HEK293T (cell line): ENCODE measurements around the gene FHOD3.

Experiments
- CTCF ChIA-PET: fragments of 350-600 bp; formaldehyde crosslinking; extraction: SDS; loops from one replicate; lab custom pipeline; 2021; ENCODE audit warnings: antibody characterized with exemption, inconsistent platforms; lab: Yijun Ruan, JAX
- POLR2A ChIA-PET: fragments of 350-600 bp; formaldehyde crosslinking; extraction: SDS; loops from one replicate; lab custom pipeline; 2020; ENCODE audit warnings: antibody characterized with exemption, inconsistent platforms; lab: Yijun Ruan, JAX
- DNase-seq: peaks from one replicate; pipeline ENCODE4 v3.0.0; 2012; ENCODE audit warnings: mixed read lengths; ENCODE audit errors: extremely low spot score
- ARNT ChIP-seq: fragments of 450-650 bp; IDR thresholded peaks from 2 replicates; pipeline ENCODE4 v1.6.1; 2017; ENCODE audit warnings: mild to moderate bottlenecking
- BHLHE40 ChIP-seq: fragments of 450-650 bp; IDR thresholded peaks from 2 replicates; pipeline ENCODE4 v1.6.1; 2016; ENCODE audit warnings: mild to moderate bottlenecking, moderate library complexity, borderline replicate concordance
- CTBP1 ChIP-seq: fragments of 450-650 bp; IDR thresholded peaks from 2 replicates; pipeline ENCODE4 v1.6.1; 2016; ENCODE audit warnings: borderline replicate concordance
- ELF4 ChIP-seq: fragments of 450-650 bp; IDR thresholded peaks from 2 replicates; pipeline ENCODE4 v1.6.1; 2017; ENCODE audit warnings: antibody characterized with exemption
- FOXA1 ChIP-seq: fragments of 450-650 bp; IDR thresholded peaks from 2 replicates; pipeline ENCODE4 v1.6.1; 2016; ENCODE audit warnings: mild to moderate bottlenecking
- FOXK2 ChIP-seq: fragments of 450-650 bp; IDR thresholded peaks from 2 replicates; pipeline ENCODE4 v1.6.1; 2016; ENCODE audit warnings: mild to moderate bottlenecking
- FOXM1 ChIP-seq: fragments of 450-650 bp; IDR thresholded peaks from 2 replicates; pipeline ENCODE4 v1.6.1; 2017; ENCODE audit warnings: mild to moderate bottlenecking, borderline replicate concordance
- HDGF ChIP-seq: fragments of 450-650 bp; IDR thresholded peaks from 2 replicates; pipeline ENCODE4 v1.6.1; 2017; ENCODE audit warnings: antibody characterized with exemption, borderline replicate concordance
- L3MBTL2 ChIP-seq: fragments of 450-650 bp; conservative IDR thresholded peaks from 2 replicates; pipeline ENCODE4 v1.6.1; 2016; ENCODE audit warnings: mild to moderate bottlenecking
- LEF1 ChIP-seq: fragments of 450-650 bp; IDR thresholded peaks from 2 replicates; pipeline ENCODE4 v1.6.1; 2017; ENCODE audit warnings: mild to moderate bottlenecking, borderline replicate concordance
- NFRKB ChIP-seq: fragments of 450-650 bp; IDR thresholded peaks from 2 replicates; pipeline ENCODE4 v1.6.1; 2016; ENCODE audit warnings: mild to moderate bottlenecking, moderate library complexity
- PKNOX1 ChIP-seq: fragments of 450-650 bp; IDR thresholded peaks from 2 replicates; pipeline ENCODE4 v1.6.1; 2016
- SP1 ChIP-seq: fragments of 450-650 bp; IDR thresholded peaks from 2 replicates; pipeline ENCODE4 v1.6.1; 2017
- SUZ12 ChIP-seq: fragments of 450-650 bp; IDR thresholded peaks from 2 replicates; pipeline ENCODE4 v1.6.1; 2016; ENCODE audit warnings: mild to moderate bottlenecking
- TARDBP ChIP-seq: fragments of 450-650 bp; IDR thresholded peaks from 2 replicates; pipeline ENCODE4 v1.6.1; 2016
- ZNF384 ChIP-seq: fragments of 450-650 bp; IDR thresholded peaks from 2 replicates; pipeline ENCODE4 v1.6.1; 2016

The FHOD3 gene

GRCh38 chr18:36582988-36583745 lies 285.7 kb downstream of the FHOD3 start:
- no peak for DNase-seq
- POLR2A ChIA-PET: no interaction called here

GRCh38 chr18:36589857-36590543 lies 292.5 kb downstream of the FHOD3 start:
- no peak for DNase-seq
- ChIA-PET POLR2A (no interaction called here), CTCF (interaction anchor here (1.3 kb wide), 1 partner anchor 98 kb away, joined by 5 read pairs; no protein-coding TSS in a partner anchor)
- TF ChIP-seq LEF1: no peak
- no peak for TF ChIP-seq NFRKB
- no peak for TF ChIP-seq CTBP1
- TF ChIP-seq PKNOX1: no peak

More at GRCh38 chr18:36582988-36583745, 285.7 kb downstream of the FHOD3 start:
- CTCF ChIA-PET: interaction anchor here (0.6 kb wide), 1 partner anchor 23 kb away, joined by 5 read pairs; no protein-coding TSS in a partner anchor
- TF ChIP-seq L3MBTL2 (no peak), FOXM1 (no peak), NFRKB (no peak), CTBP1 (no peak), FOXA1 (no peak), HDGF (no peak), ELF4 (no peak), SP1 (no peak)

GRCh38 chr18:36590621-36591580 lies 293.4 kb downstream of the FHOD3 start:
- POLR2A ChIA-PET: no interaction called here
- TF ChIP-seq L3MBTL2 (no peak), NFRKB (no peak), SUZ12 (no peak), ARNT (no peak), BHLHE40 (no peak), ELF4 (no peak), CTBP1 (no peak), FOXM1 (no peak), FOXA1 (no peak)
- CTCF ChIA-PET: interaction anchor here (1.3 kb wide), 1 partner anchor 97 kb away, joined by 5 read pairs; no protein-coding TSS in a partner anchor
- no peak for DNase-seq

- CTCF ChIA-PET: no interaction called here
- TF ChIP-seq ARNT: no peak
Measured at GRCh38 chr18:36592282-36592681, 294.8 kb downstream of the FHOD3 start.

GRCh38 chr18:36593001-36593400 lies 295.5 kb downstream of the FHOD3 start:
- POLR2A ChIA-PET: no interaction called here
- CTCF ChIA-PET: no interaction called here
- DNase-seq: no peak
- TF ChIP-seq HDGF (no peak), FOXA1 (no peak), SUZ12 (no peak), FOXK2 (no peak), LEF1 (no peak), L3MBTL2 (no peak), FOXM1 (no peak), PKNOX1 (no peak), ARNT (no peak), SP1 (no peak), NFRKB (no peak), BHLHE40 (no peak), ELF4 (no peak), ZNF384 (no peak), CTBP1 (no peak)

More at GRCh38 chr18:36592282-36592681, 294.8 kb downstream of the FHOD3 start:
- POLR2A ChIA-PET: no interaction called here
- no peak for DNase-seq

GRCh38 chr18:36593641-36594040 lies 296.1 kb downstream of the FHOD3 start:
- POLR2A ChIA-PET: no interaction called here
- CTCF ChIA-PET: no interaction called here
- TF ChIP-seq ARNT: no peak
- TF ChIP-seq LEF1: no peak
- TF ChIP-seq L3MBTL2: no peak
- TF ChIP-seq NFRKB: no peak
- no peak for TF ChIP-seq FOXK2
- TF ChIP-seq SUZ12: no peak
- TF ChIP-seq ZNF384: no peak
- no peak for TF ChIP-seq ELF4
- TF ChIP-seq BHLHE40: no peak
- no peak for TF ChIP-seq CTBP1
- no peak for TF ChIP-seq FOXM1
- TF ChIP-seq HDGF: no peak
- TF ChIP-seq FOXA1: no peak
- no peak for TF ChIP-seq PKNOX1
- TF ChIP-seq TARDBP: no peak
- DNase-seq: no peak
